HEK293 (cell line): ENCODE measurements around the gene RPP38.

Source experiments
- CTCF ChIA-PET: fragments of 350-600 bp; formaldehyde crosslinking; extraction: SDS; loops from one replicate; lab custom pipeline; 2021; ENCODE audit warnings: antibody characterized with exemption; lab: Yijun Ruan, JAX
- POLR2A ChIA-PET: fragments of 300-600 bp; formaldehyde crosslinking; extraction: SDS; loops from one replicate; lab custom pipeline; 2020; ENCODE audit warnings: antibody characterized with exemption, inconsistent platforms; lab: Yijun Ruan, JAX
- H3K27ac ChIP-seq: fragments of 200-500 bp; sonication (Bioruptor generic); 2 replicates; pipeline ENCODE4 v1.5.1; 2014; ENCODE audit warnings: low read depth, low read length, control low read depth, inconsistent platforms; ENCODE audit errors: extremely low read depth
- H3K36me3 ChIP-seq, 2 experiments: fragments of 200-500 bp in 1 of 2; sonication (Bioruptor generic) in 1 of 2; 1 replicate in 1 of 2; 2 replicates in 1 of 2; pipeline ENCODE4 v1.5.1; 2014 to 2017; ENCODE audit warnings: inconsistent platforms in 2 of 2, low read length in 2 of 2; ENCODE audit not compliant: control insufficient read depth in 2 of 2, insufficient read depth in 1 of 2
- H3K4me1 ChIP-seq: fragments of 200-500 bp; sonication (Bioruptor generic); 2 replicates; pipeline ENCODE4 v1.5.1; 2014; ENCODE audit warnings: mild to moderate bottlenecking, low read length, inconsistent platforms; ENCODE audit not compliant: control insufficient read depth, insufficient read depth
- H3K4me3 ChIP-seq: 2 replicates; pipeline ENCODE4 v1.5.1; 2011; ENCODE audit warnings: low read depth, mild to moderate bottlenecking, control low read depth, low read length, moderate library complexity
- H3K9me3 ChIP-seq: fragments of 200-500 bp; sonication (Bioruptor generic); 2 replicates; pipeline ENCODE4 v1.5.1; 2014; ENCODE audit warnings: low read depth, low read length, inconsistent platforms; ENCODE audit not compliant: control insufficient read depth, insufficient read depth
- ATF2 ChIP-seq: fragments of 450-650 bp; formaldehyde crosslinking; IDR thresholded peaks from 2 replicates; pipeline ENCODE4 v1.5.1; 2016; ENCODE audit warnings: missing biosample characterization, missing genetic modification characterization, low read depth
- GFI1B ChIP-seq: fragments of 450-650 bp; formaldehyde crosslinking; IDR thresholded peaks from 2 replicates; pipeline ENCODE4 v1.5.1; 2016; ENCODE audit warnings: missing biosample characterization, missing genetic modification characterization
- HIC1 ChIP-seq: fragments of 450-650 bp; formaldehyde crosslinking; IDR thresholded peaks from 2 replicates; pipeline ENCODE4 v1.5.1; 2016; ENCODE audit warnings: missing biosample characterization, missing genetic modification characterization
- INSM2 ChIP-seq: fragments of 450-650 bp; formaldehyde crosslinking; IDR thresholded peaks from 2 replicates; pipeline ENCODE4 v1.5.1; 2016; ENCODE audit warnings: missing biosample characterization, missing genetic modification characterization
- WT1 ChIP-seq: fragments of 450-650 bp; formaldehyde crosslinking; IDR thresholded peaks from 2 replicates; pipeline ENCODE4 v1.5.1; 2016; ENCODE audit warnings: missing biosample characterization, missing genetic modification characterization
- ZBTB20 ChIP-seq: fragments of 450-650 bp; formaldehyde crosslinking; IDR thresholded peaks from 2 replicates; pipeline ENCODE4 v1.5.1; 2016; ENCODE audit warnings: missing biosample characterization, missing genetic modification characterization
- ZNF18 ChIP-seq: fragments of 450-650 bp; formaldehyde crosslinking; IDR thresholded peaks from 2 replicates; pipeline ENCODE4 v1.5.1; 2016; ENCODE audit warnings: missing biosample characterization, missing genetic modification characterization
- ZNF202 ChIP-seq: fragments of 450-650 bp; formaldehyde crosslinking; IDR thresholded peaks from 2 replicates; pipeline ENCODE4 v1.5.1; 2016; ENCODE audit warnings: missing biosample characterization, missing genetic modification characterization, borderline replicate concordance
- ZNF311 ChIP-seq: fragments of 450-650 bp; formaldehyde crosslinking; IDR thresholded peaks from 2 replicates; pipeline ENCODE4 v1.5.1; 2017; ENCODE audit warnings: missing biosample characterization, missing genetic modification characterization, borderline replicate concordance
- ZNF37A ChIP-seq: fragments of 450-650 bp; IDR thresholded peaks from 2 replicates; pipeline ENCODE4 v1.5.1; 2018; ENCODE audit warnings: missing biosample characterization, missing genetic modification characterization
- ZNF404 ChIP-seq: fragments of 450-650 bp; formaldehyde crosslinking; IDR thresholded peaks from 2 replicates; pipeline ENCODE4 v1.5.1; 2017; ENCODE audit warnings: missing biosample characterization, missing genetic modification characterization
- ZNF473 ChIP-seq: fragments of 450-650 bp; formaldehyde crosslinking; IDR thresholded peaks from 2 replicates; pipeline ENCODE4 v1.5.1; 2017; ENCODE audit warnings: missing biosample characterization, missing genetic modification characterization
- ZNF558 ChIP-seq: fragments of 450-650 bp; formaldehyde crosslinking; IDR thresholded peaks from 2 replicates; pipeline ENCODE4 v1.5.1; 2016; ENCODE audit warnings: missing biosample characterization, missing genetic modification characterization
- ZNF561 ChIP-seq: fragments of 450-650 bp; IDR thresholded peaks from 2 replicates; pipeline ENCODE4 v1.5.1; 2018; ENCODE audit warnings: missing biosample characterization, missing genetic modification characterization, borderline replicate concordance
- ZNF571 ChIP-seq: fragments of 450-650 bp; formaldehyde crosslinking; IDR thresholded peaks from 2 replicates; pipeline ENCODE4 v1.5.0; 2017; ENCODE audit warnings: missing biosample characterization, missing genetic modification characterization
- ZNF600 ChIP-seq: fragments of 450-650 bp; formaldehyde crosslinking; IDR thresholded peaks from 2 replicates; pipeline ENCODE4 v1.5.1; 2016; ENCODE audit warnings: missing biosample characterization, missing genetic modification characterization
- ZNF660 ChIP-seq: fragments of 450-650 bp; IDR thresholded peaks from 2 replicates; pipeline ENCODE4 v1.5.1; 2018; ENCODE audit warnings: missing biosample characterization, mild to moderate bottlenecking, missing genetic modification characterization
- ZNF837 ChIP-seq: fragments of 450-650 bp; formaldehyde crosslinking; IDR thresholded peaks from 2 replicates; pipeline ENCODE4 v1.5.1; 2016; ENCODE audit warnings: missing biosample characterization, missing genetic modification characterization
- TF ChIP-seq, protein P1 (sequence below): fragments of 450-650 bp; formaldehyde crosslinking; IDR thresholded peaks from 2 replicates; pipeline ENCODE4 v1.5.1; 2016; ENCODE audit warnings: missing biosample characterization, missing genetic modification characterization
- TF ChIP-seq, protein P2 (sequence below): fragments of 450-650 bp; formaldehyde crosslinking; IDR thresholded peaks from 2 replicates; pipeline ENCODE4 v1.5.1; 2016; ENCODE audit warnings: missing biosample characterization, missing genetic modification characterization, borderline replicate concordance

RPP38 gene

GRCh38 chr10:15053061-15053460 lies 44.1 kb upstream of the RPP38 start:
- no peak overlapping the region for H3K27ac ChIP-seq
- TF ChIP-seq, protein P1, sequence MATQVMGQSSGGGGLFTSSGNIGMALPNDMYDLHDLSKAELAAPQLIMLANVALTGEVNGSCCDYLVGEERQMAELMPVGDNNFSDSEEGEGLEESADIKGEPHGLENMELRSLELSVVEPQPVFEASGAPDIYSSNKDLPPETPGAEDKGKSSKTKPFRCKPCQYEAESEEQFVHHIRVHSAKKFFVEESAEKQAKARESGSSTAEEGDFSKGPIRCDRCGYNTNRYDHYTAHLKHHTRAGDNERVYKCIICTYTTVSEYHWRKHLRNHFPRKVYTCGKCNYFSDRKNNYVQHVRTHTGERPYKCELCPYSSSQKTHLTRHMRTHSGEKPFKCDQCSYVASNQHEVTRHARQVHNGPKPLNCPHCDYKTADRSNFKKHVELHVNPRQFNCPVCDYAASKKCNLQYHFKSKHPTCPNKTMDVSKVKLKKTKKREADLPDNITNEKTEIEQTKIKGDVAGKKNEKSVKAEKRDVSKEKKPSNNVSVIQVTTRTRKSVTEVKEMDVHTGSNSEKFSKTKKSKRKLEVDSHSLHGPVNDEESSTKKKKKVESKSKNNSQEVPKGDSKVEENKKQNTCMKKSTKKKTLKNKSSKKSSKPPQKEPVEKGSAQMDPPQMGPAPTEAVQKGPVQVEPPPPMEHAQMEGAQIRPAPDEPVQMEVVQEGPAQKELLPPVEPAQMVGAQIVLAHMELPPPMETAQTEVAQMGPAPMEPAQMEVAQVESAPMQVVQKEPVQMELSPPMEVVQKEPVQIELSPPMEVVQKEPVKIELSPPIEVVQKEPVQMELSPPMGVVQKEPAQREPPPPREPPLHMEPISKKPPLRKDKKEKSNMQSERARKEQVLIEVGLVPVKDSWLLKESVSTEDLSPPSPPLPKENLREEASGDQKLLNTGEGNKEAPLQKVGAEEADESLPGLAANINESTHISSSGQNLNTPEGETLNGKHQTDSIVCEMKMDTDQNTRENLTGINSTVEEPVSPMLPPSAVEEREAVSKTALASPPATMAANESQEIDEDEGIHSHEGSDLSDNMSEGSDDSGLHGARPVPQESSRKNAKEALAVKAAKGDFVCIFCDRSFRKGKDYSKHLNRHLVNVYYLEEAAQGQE (tag by site-specific recombination) = no peak
- no peak for TF ChIP-seq GFI1B
- no peak for TF ChIP-seq ZNF558 (tag by site-specific recombination)
- TF ChIP-seq, protein P2, sequence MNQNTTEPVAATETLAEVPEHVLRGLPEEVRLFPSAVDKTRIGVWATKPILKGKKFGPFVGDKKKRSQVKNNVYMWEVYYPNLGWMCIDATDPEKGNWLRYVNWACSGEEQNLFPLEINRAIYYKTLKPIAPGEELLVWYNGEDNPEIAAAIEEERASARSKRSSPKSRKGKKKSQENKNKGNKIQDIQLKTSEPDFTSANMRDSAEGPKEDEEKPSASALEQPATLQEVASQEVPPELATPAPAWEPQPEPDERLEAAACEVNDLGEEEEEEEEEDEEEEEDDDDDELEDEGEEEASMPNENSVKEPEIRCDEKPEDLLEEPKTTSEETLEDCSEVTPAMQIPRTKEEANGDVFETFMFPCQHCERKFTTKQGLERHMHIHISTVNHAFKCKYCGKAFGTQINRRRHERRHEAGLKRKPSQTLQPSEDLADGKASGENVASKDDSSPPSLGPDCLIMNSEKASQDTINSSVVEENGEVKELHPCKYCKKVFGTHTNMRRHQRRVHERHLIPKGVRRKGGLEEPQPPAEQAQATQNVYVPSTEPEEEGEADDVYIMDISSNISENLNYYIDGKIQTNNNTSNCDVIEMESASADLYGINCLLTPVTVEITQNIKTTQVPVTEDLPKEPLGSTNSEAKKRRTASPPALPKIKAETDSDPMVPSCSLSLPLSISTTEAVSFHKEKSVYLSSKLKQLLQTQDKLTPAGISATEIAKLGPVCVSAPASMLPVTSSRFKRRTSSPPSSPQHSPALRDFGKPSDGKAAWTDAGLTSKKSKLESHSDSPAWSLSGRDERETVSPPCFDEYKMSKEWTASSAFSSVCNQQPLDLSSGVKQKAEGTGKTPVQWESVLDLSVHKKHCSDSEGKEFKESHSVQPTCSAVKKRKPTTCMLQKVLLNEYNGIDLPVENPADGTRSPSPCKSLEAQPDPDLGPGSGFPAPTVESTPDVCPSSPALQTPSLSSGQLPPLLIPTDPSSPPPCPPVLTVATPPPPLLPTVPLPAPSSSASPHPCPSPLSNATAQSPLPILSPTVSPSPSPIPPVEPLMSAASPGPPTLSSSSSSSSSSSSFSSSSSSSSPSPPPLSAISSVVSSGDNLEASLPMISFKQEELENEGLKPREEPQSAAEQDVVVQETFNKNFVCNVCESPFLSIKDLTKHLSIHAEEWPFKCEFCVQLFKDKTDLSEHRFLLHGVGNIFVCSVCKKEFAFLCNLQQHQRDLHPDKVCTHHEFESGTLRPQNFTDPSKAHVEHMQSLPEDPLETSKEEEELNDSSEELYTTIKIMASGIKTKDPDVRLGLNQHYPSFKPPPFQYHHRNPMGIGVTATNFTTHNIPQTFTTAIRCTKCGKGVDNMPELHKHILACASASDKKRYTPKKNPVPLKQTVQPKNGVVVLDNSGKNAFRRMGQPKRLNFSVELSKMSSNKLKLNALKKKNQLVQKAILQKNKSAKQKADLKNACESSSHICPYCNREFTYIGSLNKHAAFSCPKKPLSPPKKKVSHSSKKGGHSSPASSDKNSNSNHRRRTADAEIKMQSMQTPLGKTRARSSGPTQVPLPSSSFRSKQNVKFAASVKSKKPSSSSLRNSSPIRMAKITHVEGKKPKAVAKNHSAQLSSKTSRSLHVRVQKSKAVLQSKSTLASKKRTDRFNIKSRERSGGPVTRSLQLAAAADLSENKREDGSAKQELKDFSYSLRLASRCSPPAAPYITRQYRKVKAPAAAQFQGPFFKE (tag by site-specific recombination) = no peak
- no peak for TF ChIP-seq ZBTB20 (tag by site-specific recombination)
- no peak for TF ChIP-seq ZNF37A
- no peak for TF ChIP-seq ZNF202
- no peak for TF ChIP-seq ZNF561 (tag by site-specific recombination)
- TF ChIP-seq ZNF473 (tag by site-specific recombination) = no peak
- no peak for TF ChIP-seq ZNF660 (tag by site-specific recombination)
- no peak for TF ChIP-seq ZNF571 (tag by site-specific recombination)
- no peak for TF ChIP-seq ZNF18 (tag by site-specific recombination)
- TF ChIP-seq ZNF837 (tag by site-specific recombination) = no peak
- TF ChIP-seq ZNF600 (tag by site-specific recombination) = no peak
- TF ChIP-seq WT1 (tag by site-specific recombination) = no peak
- TF ChIP-seq HIC1 = no peak
- no peak for TF ChIP-seq INSM2 (tag by site-specific recombination)
- TF ChIP-seq ZNF404 (tag by site-specific recombination) = no peak
- no peak for TF ChIP-seq ATF2 (tag by site-specific recombination)
- TF ChIP-seq ZNF311 = no peak
- TF ChIP-seq, all 188 proteins: peak for 0
- Histone ChIP-seq H3K4me1 (no peaks in the 10 kb centered on the region), H3K9me3 (no peaks in the 10 kb centered on the region), H3K4me3 (no peak overlapping the region), H3K36me3 (no peaks in the 10 kb centered on the region)
- POLR2A ChIA-PET = no interaction called here
- CTCF ChIA-PET = no interaction called here
